ENCODE results near the gene EFHC2.

DNA sequence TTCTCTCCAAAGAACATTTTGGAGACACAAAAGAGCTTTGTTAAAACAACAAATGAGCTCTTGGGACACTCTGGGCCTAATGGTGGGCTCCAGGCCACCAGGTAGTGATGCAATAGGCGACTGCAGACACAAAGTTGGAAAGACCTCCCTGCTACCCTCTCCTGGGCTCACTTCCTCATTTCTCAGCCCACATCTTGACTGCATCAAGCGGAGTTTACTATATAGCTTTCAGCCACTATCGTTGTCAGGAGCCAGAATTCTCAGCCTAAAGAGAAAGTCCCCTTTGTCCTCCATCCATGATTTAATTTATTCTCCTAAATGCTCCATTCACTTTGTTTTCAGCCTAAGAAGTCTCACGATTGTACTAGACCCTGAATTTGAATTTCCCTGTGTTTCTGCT is 114.9 kb downstream of the EFHC2 start:
- no peak for TF ChIP-seq POLR2AphosphoS5 (IDR thresholded peaks at IDR 0.05; ENCODE audit: borderline replicate concordance, low read depth, low read length)
- TF ChIP-seq EZH2 (IDR thresholded peaks at IDR 0.05) = no peak
- no peak for TF ChIP-seq FOXP2 (optimal IDR thresholded peaks at IDR 0.05; ENCODE audit: control extremely low read depth, extremely low read length, insufficient read depth)
